Mesenchymal stem cell (in vitro differentiated cells and primary cell): ENCODE data around the gene RAB23.

Experiments used
- DNase-seq: peaks from one replicate; pipeline ENCODE4 v3.0.0-alpha.2; 2013
- H2AFZ ChIP-seq: one replicate; pipeline ENCODE4 v1.6.1; 2013; ENCODE audit warnings: low read depth, mild to moderate bottlenecking, control low read depth, inconsistent platforms, low read length, moderate library complexity
- H2AK5ac ChIP-seq: 2 replicates; pipeline ENCODE4 v1.6.1; 2013; ENCODE audit warnings: low read length, moderate library complexity, mild to moderate bottlenecking, inconsistent platforms; ENCODE audit not compliant: severe bottlenecking
- H2BK120ac ChIP-seq: one replicate; pipeline ENCODE4 v1.6.1; 2013; ENCODE audit warnings: low read depth, mild to moderate bottlenecking, inconsistent platforms, low read length, moderate library complexity
- H2BK12ac ChIP-seq, 2 experiments: one replicate each; pipeline ENCODE4 v1.6.1; 2013; ENCODE audit warnings: inconsistent platforms in 2 of 2, low read length in 2 of 2, mild to moderate bottlenecking in 2 of 2, moderate library complexity in 2 of 2, control low read depth in 1 of 2
- H2BK15ac ChIP-seq: one replicate; pipeline ENCODE4 v1.6.1; 2013; ENCODE audit warnings: mild to moderate bottlenecking, low read depth, inconsistent platforms; ENCODE audit not compliant: poor library complexity, severe bottlenecking
- H2BK5ac ChIP-seq: 2 replicates; pipeline ENCODE4 v1.6.1; 2013; ENCODE audit warnings: low read depth, mild to moderate bottlenecking, low read length, control low read depth, inconsistent platforms; ENCODE audit not compliant: poor library complexity, severe bottlenecking
- H3K14ac ChIP-seq, 2 experiments: one replicate each; pipeline ENCODE4 v1.6.1; 2013; ENCODE audit warnings: inconsistent platforms in 2 of 2, low read length in 2 of 2, control low read depth in 1 of 2, mild to moderate bottlenecking in 1 of 2, moderate library complexity in 1 of 2
- H3K18ac ChIP-seq, 2 experiments: one replicate each; pipeline ENCODE4 v1.6.1; 2013; ENCODE audit warnings: inconsistent platforms in 2 of 2, low read length in 2 of 2, control low read depth in 1 of 2, low read depth in 1 of 2, mild to moderate bottlenecking in 1 of 2
- H3K23ac ChIP-seq, 2 experiments: one replicate each; pipeline ENCODE4 v1.6.1; 2013; ENCODE audit warnings: inconsistent platforms in 2 of 2, low read length in 2 of 2, mild to moderate bottlenecking in 2 of 2, moderate library complexity in 2 of 2, control low read depth in 1 of 2
- H3K27ac ChIP-seq: 2 replicates; pipeline ENCODE4 v1.5.1; 2013; ENCODE audit warnings: mild to moderate bottlenecking, moderate library complexity, low read length, control low read depth, inconsistent platforms; ENCODE audit not compliant: poor library complexity, severe bottlenecking
- H3K27me3 ChIP-seq, 2 experiments: 2 replicates each; pipeline versions ENCODE4 v1.6.1 to v1.7.0; 2013; ENCODE audit warnings: low read length in 2 of 2, mild to moderate bottlenecking in 2 of 2, moderate library complexity in 2 of 2, control low read depth in 1 of 2, inconsistent platforms in 1 of 2; ENCODE audit not compliant: control insufficient read depth in 1 of 2, insufficient read depth in 1 of 2
- H3K36me3 ChIP-seq, 2 experiments: 2 replicates each; pipeline versions ENCODE4 v1.6.1 to v1.7.0; 2013; ENCODE audit warnings: low read length in 2 of 2, control low read depth in 1 of 2, inconsistent platforms in 1 of 2, low read depth in 1 of 2, mild to moderate bottlenecking in 1 of 2; ENCODE audit not compliant: insufficient read depth in 2 of 2, control insufficient read depth in 1 of 2
- H3K4ac ChIP-seq, 2 experiments: one replicate each; pipeline ENCODE4 v1.6.1; 2013; ENCODE audit warnings: inconsistent platforms in 2 of 2, low read length in 2 of 2, mild to moderate bottlenecking in 2 of 2, moderate library complexity in 2 of 2, control low read depth in 1 of 2, low read depth in 1 of 2
- H3K4me1 ChIP-seq: 2 replicates; pipeline ENCODE4 v1.6.1; 2013; ENCODE audit warnings: low read depth, low read length, control low read depth; ENCODE audit not compliant: control insufficient read depth, insufficient read depth
- H3K4me2 ChIP-seq: 2 replicates; pipeline ENCODE4 v1.6.1; 2013; ENCODE audit warnings: low read length, mild to moderate bottlenecking, inconsistent platforms; ENCODE audit not compliant: poor library complexity, severe bottlenecking
- H3K4me3 ChIP-seq, 2 experiments: 2 replicates each; pipeline versions ENCODE4 v1.5.1 to v1.7.0; 2013; ENCODE audit warnings: low read length in 2 of 2, mild to moderate bottlenecking in 2 of 2, control low read depth in 1 of 2, low read depth in 1 of 2; ENCODE audit not compliant: insufficient read depth in 1 of 2
- H3K79me1 ChIP-seq: replicated peaks from 2 replicates; pipeline ENCODE4 v1.6.1; 2013; ENCODE audit warnings: mild to moderate bottlenecking, control low read depth, low read length, inconsistent platforms; ENCODE audit not compliant: poor library complexity, severe bottlenecking
- H3K9ac ChIP-seq: 2 replicates; pipeline ENCODE4 v1.7.0; 2013; ENCODE audit warnings: mild to moderate bottlenecking, low read length, moderate library complexity
- H3K9me3 ChIP-seq: 2 replicates; pipeline ENCODE4 v1.7.0; 2013; ENCODE audit warnings: mild to moderate bottlenecking, low read length; ENCODE audit not compliant: control insufficient read depth
- H4K8ac ChIP-seq: one replicate; pipeline ENCODE4 v1.6.1; 2013; ENCODE audit warnings: inconsistent platforms, mild to moderate bottlenecking, low read length, moderate library complexity
- H4K91ac ChIP-seq: one replicate; pipeline ENCODE4 v1.6.1; 2013; ENCODE audit warnings: mild to moderate bottlenecking, low read length, inconsistent platforms
- WGBS: methylation state at CpG from one replicate; pipeline ENCODE4 v1.1.7; 2013; ENCODE audit warnings: mixed read lengths; 5-methylcytosine and 5-hydroxymethylcytosine counted together

Gene RAB23

DNA sequence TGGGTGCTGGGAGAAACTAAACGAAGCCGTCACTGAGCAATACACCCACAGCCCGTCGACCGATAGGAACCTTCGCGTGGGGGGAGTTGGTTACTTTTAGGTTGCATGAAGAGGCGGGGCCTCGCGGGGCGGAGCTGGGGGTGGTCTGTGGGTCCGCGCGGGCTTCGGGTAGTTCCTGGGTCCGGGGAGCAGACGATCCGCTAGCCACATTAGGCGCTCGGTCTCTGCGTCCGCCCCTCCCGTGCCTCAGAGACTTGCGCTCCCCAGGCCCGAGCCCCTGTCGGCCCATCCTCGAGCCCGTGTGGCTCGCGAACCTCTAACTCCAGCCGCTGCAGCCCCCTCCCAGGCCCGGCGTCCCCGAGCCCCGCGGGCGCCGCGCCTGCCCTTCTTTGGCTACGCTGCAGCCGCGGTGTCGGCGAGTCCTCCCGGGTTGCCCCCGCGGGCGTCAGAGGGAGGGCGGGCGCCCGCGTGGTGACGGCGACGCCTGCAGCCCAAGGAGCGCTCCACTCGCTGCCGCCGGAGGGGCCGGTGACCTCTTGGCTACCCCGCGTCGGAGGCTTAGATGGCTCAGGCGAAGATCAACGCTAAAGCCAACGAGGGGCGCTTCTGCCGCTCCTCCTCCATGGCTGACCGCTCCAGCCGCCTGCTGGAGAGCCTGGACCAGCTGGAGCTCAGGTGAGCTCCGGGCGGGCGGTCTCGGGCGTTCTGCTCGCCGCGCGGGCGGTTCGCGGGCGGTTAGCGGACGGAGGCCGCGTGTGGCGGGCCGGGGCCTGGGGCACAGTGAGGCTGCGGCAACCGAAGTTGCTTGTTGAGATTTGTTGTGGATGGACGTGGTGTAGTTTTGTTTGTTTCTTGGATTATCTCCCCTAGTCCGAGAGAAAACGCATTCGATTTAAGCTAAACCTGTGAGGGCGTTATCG is 49.7 kb downstream of the RAB23 start, which contains the start of gene BAG2:
TSS of gene BAG2 (plus strand) at position 191 of the 920 bp plus-strand sequence. CDS start at position 563, 372 bp downstream.
- peak within 1 kb of the TSS; percentile 66 for H4K91ac ChIP-seq
- H3K27me3 ChIP-seq = no peaks in the 10 kb centered on the region
- H2BK12ac ChIP-seq = peak within 1 kb of the TSS; percentile 67 to 77

DNA sequence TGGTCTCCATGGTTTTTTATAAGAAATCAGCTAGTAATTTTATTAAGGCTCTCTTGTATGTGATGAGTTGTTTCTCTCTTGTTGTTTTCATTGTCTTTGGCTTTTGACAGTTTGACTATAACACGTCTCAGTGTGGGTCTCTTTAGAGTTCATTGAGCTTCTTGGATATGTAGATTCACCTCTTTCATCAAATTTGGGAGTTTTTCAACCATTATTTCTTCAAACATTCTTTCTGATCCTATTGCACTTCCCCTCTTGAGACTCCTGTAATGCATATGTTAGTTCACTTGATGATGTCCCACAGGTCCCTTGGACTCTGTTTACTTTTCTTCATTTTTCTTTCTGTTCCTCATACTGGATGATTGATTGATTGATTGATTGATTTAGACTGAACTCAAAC is 57.0 kb downstream of the RAB23 start:
- peaks cover 0 to 91% of the 10 kb centered on the region in 2 experiments for H3K36me3 ChIP-seq
- H4K8ac ChIP-seq = no peak overlapping the region
- H2BK12ac ChIP-seq = no peak overlapping the region
- WGBS = 100% methylated on average over 1 of the region's 1 CpG
- no peak overlapping the region for H3K14ac ChIP-seq
- no peak overlapping the region for H3K4me3 ChIP-seq
- no peak overlapping the region for H2BK5ac ChIP-seq
- peaks cover 1% of the 10 kb centered on the region for H3K79me1 ChIP-seq
- no peak overlapping the region for H2BK15ac ChIP-seq
- no peak for DNase-seq
- no peak overlapping the region for H2AK5ac ChIP-seq
- H4K91ac ChIP-seq = no peak overlapping the region
- no peak overlapping the region for H2AFZ ChIP-seq
- no peak overlapping the region for H2BK120ac ChIP-seq
- H3K18ac ChIP-seq = no peak overlapping the region
- H3K9ac ChIP-seq = no peak overlapping the region
- H3K27me3 ChIP-seq = no peaks in the 10 kb centered on the region
- no peak overlapping the region for H3K23ac ChIP-seq
- H3K4me2 ChIP-seq = no peak overlapping the region
- H3K4me1 ChIP-seq = no peaks in the 10 kb centered on the region
- H3K27ac ChIP-seq = no peak overlapping the region
- H3K9me3 ChIP-seq = peaks cover 23% of the 10 kb centered on the region
- H3K4ac ChIP-seq = no peak overlapping the region

More for the DNA sequence above, 49.7 kb downstream of the RAB23 start, which contains the start of gene BAG2:
- peak within 1 kb of the TSS; percentile 2 to 72 for H3K23ac ChIP-seq
- H3K79me1 ChIP-seq = no peaks in the 10 kb centered on the region
- peak within 1 kb of the TSS; percentile 78 to 95 for H3K4me3 ChIP-seq
- peaks cover 2 to 50% of the 10 kb centered on the region in 2 experiments for H3K36me3 ChIP-seq
- H3K14ac ChIP-seq = peak within 1 kb of the TSS; percentile 1 to 94
- H3K9ac ChIP-seq = peak within 1 kb of the TSS; percentile 99
- H3K27ac ChIP-seq = peak within 1 kb of the TSS; percentile 73
- H4K8ac ChIP-seq = peak within 1 kb of the TSS; percentile 63
- peak within 1 kb of the TSS; percentile 27 for H2BK120ac ChIP-seq
- H2AFZ ChIP-seq = peak within 1 kb of the TSS; percentile 91
- peaks cover 2% of the 10 kb centered on the region for H3K4me1 ChIP-seq
- H2BK5ac ChIP-seq = no peak within 1 kb of the TSS
- H3K9me3 ChIP-seq = no peaks in the 10 kb centered on the region
- WGBS = under 1% methylated on average over 89 of the region's 97 CpGs
- H3K4me2 ChIP-seq = peak within 1 kb of the TSS; percentile 64
- peak within 1 kb of the TSS; percentile 68 to 96 for H3K4ac ChIP-seq
- DNase-seq = peak; percentile 88
- H2BK15ac ChIP-seq = peak within 1 kb of the TSS; percentile 99
- H3K18ac ChIP-seq = peak within 1 kb of the TSS; percentile 87 to 92
- H2AK5ac ChIP-seq = peak within 1 kb of the TSS; percentile 36

- H2AFZ ChIP-seq = no peak overlapping the region
Measured at GRCh38 chr6:57163956-57164355, 58.2 kb downstream of the RAB23 start.

GRCh38 chr6:57162516-57162915 is 59.6 kb downstream of the RAB23 start:
- no peak overlapping the region for H2BK12ac ChIP-seq
- no peak overlapping the region for H2AK5ac ChIP-seq
- H3K4ac ChIP-seq = no peak overlapping the region
- WGBS = 70% methylated on average over 2 of the region's 3 CpGs
- H3K14ac ChIP-seq = no peak overlapping the region
- H4K91ac ChIP-seq = no peak overlapping the region
- peak; percentile 43 for DNase-seq
- peaks cover 0 to 85% of the 10 kb centered on the region in 2 experiments for H3K36me3 ChIP-seq
- H3K4me1 ChIP-seq = no peaks in the 10 kb centered on the region
- no peak overlapping the region for H3K9ac ChIP-seq
- H3K27me3 ChIP-seq = no peaks in the 10 kb centered on the region
- no peak overlapping the region for H2BK5ac ChIP-seq
- H3K4me2 ChIP-seq = no peak overlapping the region
- H2AFZ ChIP-seq = no peak overlapping the region
- peaks cover 1% of the 10 kb centered on the region for H3K79me1 ChIP-seq
- H2BK120ac ChIP-seq = no peak overlapping the region
- no peak overlapping the region for H2BK15ac ChIP-seq
- no peak overlapping the region for H3K27ac ChIP-seq
- H3K18ac ChIP-seq = no peak overlapping the region
- peaks cover 23% of the 10 kb centered on the region for H3K9me3 ChIP-seq
- H4K8ac ChIP-seq = no peak overlapping the region
- no peak overlapping the region for H3K23ac ChIP-seq
- no peak overlapping the region for H3K4me3 ChIP-seq

More at GRCh38 chr6:57163956-57164355, 58.2 kb downstream of the RAB23 start:
- Histone ChIP-seq H2BK12ac (no peak overlapping the region), H3K9ac (no peak overlapping the region), H4K91ac (no peak overlapping the region), H3K9me3 (peaks cover 23% of the 10 kb centered on the region), H3K27me3 (no peaks in the 10 kb centered on the region), H3K4me2 (no peak overlapping the region), H3K14ac (no peak overlapping the region), H2BK120ac (no peak overlapping the region), H3K4ac (no peak overlapping the region), H3K4me3 (peak overlapping the region in 1 of 2 experiments; percentile 5), H3K36me3 (peaks cover 0 to 83% of the 10 kb centered on the region in 2 experiments), H3K18ac (no peak overlapping the region), H3K23ac (no peak overlapping the region), H3K4me1 (no peaks in the 10 kb centered on the region), H2BK5ac (no peak overlapping the region), H4K8ac (no peak overlapping the region), H3K79me1 (peaks cover 1% of the 10 kb centered on the region), H3K27ac (no peak overlapping the region), H2BK15ac (no peak overlapping the region), H2AK5ac (no peak overlapping the region)
- 100% methylated on average over 2 of the region's 2 CpGs for WGBS
- DNase-seq = no peak
